Keratinocyte (primary cell): Measurements from ENCODE around the gene OR2C3. TPM values are rescaled to one million over a fixed set of nuclear protein-coding genes. Genes with fewer than 3 reads are reported as not detected.

Experiments
- DNase-seq: peaks from one replicate; pipeline ENCODE4 v3.0.0-alpha.2; 2011; ENCODE audit warnings: low read depth, missing footprints, low spot score
- FAIRE-seq: peaks from 2 replicates; lab custom pipeline; 2011; peaks lifted over from hg19 to GRCh38; lab: Jason Lieb, UNC
- H2AFZ ChIP-seq: 2 replicates; pipeline ENCODE4 v1.6.0; 2012; ENCODE audit warnings: low read length, control low read depth, inconsistent platforms; ENCODE audit not compliant: control insufficient read depth
- H3K27ac ChIP-seq: 2 replicates; pipeline ENCODE4 v1.5.1; 2011; ENCODE audit warnings: low read length; ENCODE audit not compliant: control insufficient read depth, insufficient read depth
- H3K27me3 ChIP-seq: 3 replicates; pipeline ENCODE4 v1.6.0; 2011; ENCODE audit warnings: low read length; ENCODE audit not compliant: control insufficient read depth, insufficient read depth; ENCODE audit errors: extremely low read depth
- H3K36me3 ChIP-seq, 2 experiments: 2 replicates in 1 of 2; 3 replicates in 1 of 2; pipeline ENCODE4 v1.5.1; 2011; ENCODE audit warnings: low read length in 2 of 2, mild to moderate bottlenecking in 1 of 2; ENCODE audit not compliant: control insufficient read depth in 2 of 2, insufficient read depth in 2 of 2; ENCODE audit errors: extremely low read depth in 1 of 2
- H3K4me1 ChIP-seq: 3 replicates; pipeline ENCODE4 v1.5.1; 2011; ENCODE audit warnings: low read length; ENCODE audit not compliant: control insufficient read depth, insufficient read depth; ENCODE audit errors: extremely low read depth
- H3K4me2 ChIP-seq: 3 replicates; pipeline ENCODE4 v1.6.0; 2011; ENCODE audit warnings: low read depth, low read length; ENCODE audit not compliant: control insufficient read depth, insufficient read depth; ENCODE audit errors: extremely low read depth
- H3K4me3 ChIP-seq, 3 experiments: fragments of 200-600 bp in 1 of 3; sonication (generic) in 1 of 3; 2 replicates in 2 of 3; 3 replicates in 1 of 3; pipeline ENCODE4 v1.5.1; 2011 to 2016; ENCODE audit warnings: low read length in 3 of 3, mild to moderate bottlenecking in 3 of 3, control low read depth in 2 of 3, inconsistent platforms in 1 of 3, low read depth in 1 of 3, mixed read lengths in 1 of 3, mixed run types in 1 of 3, moderate library complexity in 1 of 3; ENCODE audit not compliant: control insufficient read depth in 2 of 3, insufficient read depth in 2 of 3; ENCODE audit errors: extremely low read depth in 1 of 3
- H3K79me2 ChIP-seq: 2 replicates; pipeline ENCODE4 v1.6.0; 2012; ENCODE audit warnings: low read length; ENCODE audit not compliant: control insufficient read depth, insufficient read depth
- H3K9ac ChIP-seq: 3 replicates; pipeline ENCODE4 v1.6.0; 2011; ENCODE audit warnings: low read length; ENCODE audit not compliant: control insufficient read depth, insufficient read depth; ENCODE audit errors: extremely low read depth
- H3K9me1 ChIP-seq: 3 replicates; pipeline ENCODE4 v1.6.0; 2011; ENCODE audit warnings: low read length; ENCODE audit not compliant: control insufficient read depth, insufficient read depth; ENCODE audit errors: extremely low read depth
- H3K9me3 ChIP-seq: 2 replicates; pipeline ENCODE4 v1.5.1; 2012; ENCODE audit warnings: low read depth, low read length; ENCODE audit not compliant: control insufficient read depth
- H4K20me1 ChIP-seq: 3 replicates; pipeline ENCODE4 v1.6.0; 2011; ENCODE audit warnings: low read length; ENCODE audit not compliant: control insufficient read depth, insufficient read depth; ENCODE audit errors: extremely low read depth
- CTCF ChIP-seq, 3 experiments: IDR thresholded peaks in 1 of 3; conservative IDR thresholded peaks in 1 of 3; optimal IDR thresholded peaks in 1 of 3; 2 replicates in 2 of 3; 3 replicates in 1 of 3; pipeline versions ENCODE3 to v1.5.1; 2011; ENCODE audit warnings: low read length in 3 of 3, mild to moderate bottlenecking in 3 of 3, moderate library complexity in 2 of 3, control low read depth in 1 of 3, inconsistent platforms in 1 of 3; ENCODE audit not compliant: insufficient read depth in 2 of 3; ENCODE audit errors: extremely low read depth in 1 of 3
- EZH2 ChIP-seq: IDR thresholded peaks from one replicate; pipeline ENCODE4 v1.6.1; 2012; ENCODE audit warnings: inconsistent platforms, mild to moderate bottlenecking, low read length, moderate library complexity
- dilution Hi-C: fragments of 300-500 bp; cut with MboI; formaldehyde crosslinking; loops from one replicate; pipeline ENCODE4 v1.7.0; 2020; ENCODE audit warnings: low sequenced_read_pairs; ENCODE audit not compliant: extremely low pct_ligation_motif_present
- polyA plus RNA-seq, 5 experiments: library from polyadenylated mRNA; depleted of rRNA in 3 of 5; stranded (reverse) in 3 of 5; stranded (forward) in 1 of 5; unstranded in 1 of 5; fragments of >200 nt; gene quantifications; 1 replicate in 1 of 5; 2 replicates in 3 of 5; 3 replicates in 1 of 5; pipeline versions ENCODE4 v1.2.1 to v1.2.3, GENCODE V29; 2011 to 2012; ENCODE audit warnings: missing spikeins in 2 of 5, low read depth in 1 of 5, low replicate concordance in 1 of 5

The OR2C3 gene
- polyA plus RNA-seq, 1 donor (not counting 4 experiments of a cell fraction or from before 2014, with no cell fraction given), result not detected

DNA sequence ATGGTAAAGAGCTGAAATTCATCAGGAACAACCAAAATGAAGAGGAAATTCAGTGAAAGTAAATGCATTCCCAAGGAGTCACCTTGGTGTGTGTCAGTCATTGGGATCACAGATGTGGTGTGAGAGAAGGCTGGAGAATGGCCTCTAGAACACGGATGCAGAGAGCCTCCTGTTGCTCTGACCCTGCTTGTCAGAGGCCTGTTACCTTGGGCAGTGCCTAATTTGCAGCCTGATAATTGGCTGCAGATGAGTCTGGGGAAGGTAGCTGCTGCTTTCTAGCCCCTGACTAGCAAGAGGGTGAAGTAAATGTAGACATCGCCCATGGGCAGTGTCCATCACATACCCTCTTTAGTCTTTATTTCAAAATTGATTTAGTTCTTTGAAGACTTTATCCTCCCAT lies 16.0 kb upstream of the OR2C3 start:
- Histone ChIP-seq H3K4me2 (no peak overlapping the region), H3K36me3 (no peaks in the 10 kb centered on the region), H3K9ac (no peak overlapping the region), H3K27me3 (no peaks in the 10 kb centered on the region), H4K20me1 (no peaks in the 10 kb centered on the region), H3K9me1 (no peaks in the 10 kb centered on the region), H3K27ac (no peak overlapping the region), H3K4me1 (no peaks in the 10 kb centered on the region), H3K4me3 (no peak overlapping the region), H2AFZ (no peak overlapping the region), H3K79me2 (no peaks in the 10 kb centered on the region), H3K9me3 (peaks cover 2% of the 10 kb centered on the region)
- no peak for DNase-seq
- TF ChIP-seq EZH2 (no peak), CTCF (optimal IDR thresholded peaks at IDR 0.05 in 1 of 3, IDR thresholded peaks at IDR 0.05 in 1 of 3, conservative IDR thresholded peaks at IDR 0.05 in 1 of 3; ENCODE audit: extremely low read depth in 1 of 3, insufficient read depth in 2 of 3, low read length in 3 of 3) (no peak)
- dilution Hi-C loops, result no loop called here
- FAIRE-seq, result no peak

DNA sequence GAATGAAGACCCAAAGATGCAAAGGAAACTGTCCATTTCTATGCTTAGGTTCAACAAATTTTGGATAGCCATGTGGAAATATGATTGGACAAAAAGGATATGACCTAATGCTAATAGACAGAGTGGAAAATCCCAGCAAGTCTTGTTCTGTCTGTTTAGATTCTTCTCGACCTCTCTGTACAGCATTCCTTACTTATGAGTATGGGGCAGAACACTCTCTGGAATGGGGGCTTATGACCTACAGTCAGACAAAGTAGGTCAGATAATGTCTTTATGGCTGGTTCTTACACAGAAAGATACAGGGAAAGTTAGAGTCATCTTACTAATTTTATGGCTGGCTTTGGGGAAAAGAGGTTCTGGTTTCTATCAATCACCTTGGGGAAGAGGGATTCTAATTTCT lies 15.5 kb upstream of the OR2C3 start:
- DNase-seq, result no peak
- no peak overlapping the region for H3K9ac ChIP-seq
- H3K79me2 ChIP-seq, result no peaks in the 10 kb centered on the region
- dilution Hi-C loops, result no loop called here
- H3K36me3 ChIP-seq, result no peaks in the 10 kb centered on the region
- peaks cover 2% of the 10 kb centered on the region for H3K9me3 ChIP-seq
- H3K4me1 ChIP-seq, result no peaks in the 10 kb centered on the region
- no peak overlapping the region for H3K4me3 ChIP-seq
- H3K4me2 ChIP-seq, result no peak overlapping the region
- TF ChIP-seq CTCF (optimal IDR thresholded peaks at IDR 0.05 in 1 of 3, IDR thresholded peaks at IDR 0.05 in 1 of 3, conservative IDR thresholded peaks at IDR 0.05 in 1 of 3; ENCODE audit: extremely low read depth in 1 of 3, insufficient read depth in 2 of 3, low read length in 3 of 3), result no peak
- no peak for TF ChIP-seq EZH2
- H2AFZ ChIP-seq, result no peak overlapping the region
- no peaks in the 10 kb centered on the region for H3K27me3 ChIP-seq
- no peak overlapping the region for H3K27ac ChIP-seq
- no peaks in the 10 kb centered on the region for H3K9me1 ChIP-seq
- FAIRE-seq, result no peak
- H4K20me1 ChIP-seq, result no peaks in the 10 kb centered on the region
